Tibial nerve (tissue), 4 donors: ENCODE data around the gene KLLN. TPM values are rescaled to one million over a fixed set of nuclear protein-coding genes. Genes with fewer than 3 reads are reported as not detected.
"Not testable (repeated sequence)": the region's sequence is repeated elsewhere in the genome, so short reads cannot be mapped to it uniquely, and the experiment has no call there.

Experiments used
- DNase-seq, 2 donors: peaks; one replicate each; pipeline ENCODE4 v3.0.0-alpha.2; 2019; ENCODE audit warnings: low spot score in 2 of 2
- H3K27ac ChIP-seq, 4 donors: fragments of 200-600 bp; sonication (generic) in 3 of 4; one replicate each; pipeline ENCODE4 v1.5.1; 2017 to 2019; ENCODE audit warnings: mild to moderate bottlenecking in 1 of 4
- H3K27me3 ChIP-seq, 2 donors: fragments of 200-600 bp; sonication (generic) in 1 of 2; one replicate each; pipeline versions ENCODE4 v1.5.1 to v1.6.0; 2017 to 2019
- H3K36me3 ChIP-seq, 3 donors: fragments of 200-600 bp; sonication (generic); one replicate each; pipeline ENCODE4 v1.5.1; 2018 to 2019
- H3K4me1 ChIP-seq, 4 donors: fragments of 200-600 bp; sonication (generic) in 3 of 4; one replicate each; pipeline ENCODE4 v1.5.1; 2017 to 2019
- H3K4me3 ChIP-seq, 4 donors: fragments of 200-600 bp; sonication (generic) in 3 of 4; one replicate each; pipeline ENCODE4 v1.5.1; 2017 to 2019; ENCODE audit warnings: mild to moderate bottlenecking in 1 of 4, moderate library complexity in 1 of 4
- H3K9me3 ChIP-seq, 4 donors: fragments of 200-600 bp; sonication (generic) in 3 of 4; one replicate each; pipeline ENCODE4 v1.5.1; 2017 to 2019
- EP300 ChIP-seq, 2 donors: sonication (generic); formaldehyde crosslinking; IDR thresholded peaks; one replicate each; pipeline ENCODE4 v1.6.1; 2017; ENCODE audit warnings: antibody characterized with exemption in 2 of 2, mild to moderate bottlenecking in 1 of 2
- POLR2A ChIP-seq, 2 donors: fragments of 450-650 bp; IDR thresholded peaks; one replicate each; pipeline ENCODE4 v1.6.1; 2017; ENCODE audit warnings: antibody characterized with exemption in 2 of 2, mild to moderate bottlenecking in 2 of 2, moderate library complexity in 2 of 2
- WGBS, 2 donors: methylation state at CpG; one replicate each; pipeline ENCODE4 v1.1.5; 2018; 5-methylcytosine and 5-hydroxymethylcytosine counted together
- total RNA-seq, 4 donors: library from RNA; depleted of rRNA; stranded (reverse); fragments of >200 nt; gene quantifications; one replicate each; pipeline ENCODE4 v1.1.0, GENCODE V29; 2016
- TF ChIP-seq, protein P1 (sequence below), 5 experiments: fragments of 200-600 bp in 3 of 5; fragments of 450-650 bp in 2 of 5; sonication (generic) in 3 of 5; IDR thresholded peaks; one replicate each; pipeline ENCODE4 v1.5.1; 2016 to 2019; ENCODE audit warnings: antibody characterized with exemption in 5 of 5, mild to moderate bottlenecking in 3 of 5, moderate library complexity in 2 of 5

KLLN gene
- total RNA-seq, 4 donors from 2014 or later = 0.78 to 2.2 (median 1.3) TPM

DNA sequence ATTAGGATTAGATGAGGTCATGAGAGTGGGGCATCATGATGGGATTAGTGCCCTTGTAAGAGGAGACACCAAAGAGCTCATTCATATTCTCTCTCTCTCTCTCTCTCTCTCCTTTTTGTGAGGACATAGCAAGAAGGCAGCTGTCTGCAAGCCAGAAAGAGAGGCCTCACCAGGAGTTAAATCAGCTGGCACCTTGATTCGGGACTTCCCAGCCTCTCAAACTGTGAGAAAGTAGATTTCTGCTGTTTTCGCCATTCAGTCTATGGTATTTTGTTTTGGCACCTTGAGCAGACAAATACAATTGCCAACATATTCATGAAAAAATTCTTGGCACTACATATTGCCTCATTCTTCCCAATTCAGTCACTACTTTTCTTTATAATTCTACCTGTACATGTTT, 24.7 kb downstream of the KLLN start:
- Histone ChIP-seq H3K36me3 (no peaks in the 10 kb centered on the region), H3K27ac (no peak overlapping the region), H3K27me3 (no peaks in the 10 kb centered on the region), H3K4me1 (no peaks in the 10 kb centered on the region), H3K4me3 (no peak overlapping the region), H3K9me3 (no peaks in the 10 kb centered on the region)
- no peak for DNase-seq
- TF ChIP-seq, protein P1, sequence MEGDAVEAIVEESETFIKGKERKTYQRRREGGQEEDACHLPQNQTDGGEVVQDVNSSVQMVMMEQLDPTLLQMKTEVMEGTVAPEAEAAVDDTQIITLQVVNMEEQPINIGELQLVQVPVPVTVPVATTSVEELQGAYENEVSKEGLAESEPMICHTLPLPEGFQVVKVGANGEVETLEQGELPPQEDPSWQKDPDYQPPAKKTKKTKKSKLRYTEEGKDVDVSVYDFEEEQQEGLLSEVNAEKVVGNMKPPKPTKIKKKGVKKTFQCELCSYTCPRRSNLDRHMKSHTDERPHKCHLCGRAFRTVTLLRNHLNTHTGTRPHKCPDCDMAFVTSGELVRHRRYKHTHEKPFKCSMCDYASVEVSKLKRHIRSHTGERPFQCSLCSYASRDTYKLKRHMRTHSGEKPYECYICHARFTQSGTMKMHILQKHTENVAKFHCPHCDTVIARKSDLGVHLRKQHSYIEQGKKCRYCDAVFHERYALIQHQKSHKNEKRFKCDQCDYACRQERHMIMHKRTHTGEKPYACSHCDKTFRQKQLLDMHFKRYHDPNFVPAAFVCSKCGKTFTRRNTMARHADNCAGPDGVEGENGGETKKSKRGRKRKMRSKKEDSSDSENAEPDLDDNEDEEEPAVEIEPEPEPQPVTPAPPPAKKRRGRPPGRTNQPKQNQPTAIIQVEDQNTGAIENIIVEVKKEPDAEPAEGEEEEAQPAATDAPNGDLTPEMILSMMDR (IDR thresholded peaks at IDR 0.05) = no peak
- no peak for TF ChIP-seq POLR2A (IDR thresholded peaks at IDR 0.05)
- WGBS, 2 donors = 87 to 92% methylated on average over 2 of the region's 2 CpGs

DNA sequence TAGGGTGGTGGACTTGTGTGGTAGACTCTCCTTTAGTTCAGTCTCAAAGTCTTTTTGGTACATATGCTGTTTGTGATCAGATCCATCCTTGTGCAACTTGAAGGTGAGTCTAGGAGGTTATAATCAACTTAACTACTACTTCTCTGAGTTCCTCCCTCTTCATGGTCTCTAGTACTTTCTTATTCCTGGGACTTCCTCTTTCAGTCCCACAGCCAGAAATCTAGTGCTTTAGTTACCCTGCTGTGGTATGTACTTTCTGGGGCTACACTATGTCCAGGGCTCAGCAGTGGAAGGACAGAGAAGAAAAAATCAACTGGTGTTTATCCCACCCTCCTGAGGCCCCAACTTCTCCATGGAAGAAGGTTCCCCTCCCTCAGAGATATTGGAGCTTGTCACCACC, 25.9 kb downstream of the KLLN start:
- no peak for DNase-seq
- Histone ChIP-seq H3K9me3 (no peaks in the 10 kb centered on the region), H3K27ac (no peak overlapping the region), H3K4me3 (no peak overlapping the region), H3K4me1 (no peaks in the 10 kb centered on the region), H3K36me3 (no peaks in the 10 kb centered on the region), H3K27me3 (no peaks in the 10 kb centered on the region)
- no peak for TF ChIP-seq POLR2A (IDR thresholded peaks at IDR 0.05)
- TF ChIP-seq, protein P1 (IDR thresholded peaks at IDR 0.05) = no peak
- no peak for TF ChIP-seq EP300 (IDR thresholded peaks at IDR 0.05)

DNA sequence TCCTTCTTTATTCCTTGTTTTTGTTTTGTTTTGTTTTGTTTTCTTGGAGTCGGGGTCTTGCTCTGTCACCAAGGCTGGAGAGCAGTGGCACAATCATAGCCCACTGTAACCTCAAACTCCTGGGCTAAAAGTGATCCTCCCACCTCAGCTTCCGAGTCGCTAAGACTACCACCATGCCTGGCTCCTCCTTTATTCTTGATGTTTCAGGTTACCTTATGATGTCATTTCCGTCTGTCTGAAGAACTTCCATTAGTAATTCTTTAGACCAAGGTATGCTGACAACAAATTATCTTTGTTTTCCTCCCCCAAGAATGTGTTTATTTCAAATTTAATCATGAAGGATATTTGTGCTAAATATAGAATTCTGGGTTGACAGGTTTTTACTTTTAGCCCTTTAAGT, 27.2 kb downstream of the KLLN start:
- Histone ChIP-seq H3K4me1 (no peaks in the 10 kb centered on the region), H3K9me3 (no peaks in the 10 kb centered on the region), H3K36me3 (no peaks in the 10 kb centered on the region), H3K27ac (no peak overlapping the region), H3K4me3 (no peak overlapping the region), H3K27me3 (no peaks in the 10 kb centered on the region)
- DNase-seq = no peak
- WGBS, 2 donors = 92 to 96% methylated on average over 4 of the region's 4 CpGs
- TF ChIP-seq, protein P1 (IDR thresholded peaks at IDR 0.05) = no peak
- TF ChIP-seq EP300 (IDR thresholded peaks at IDR 0.05) (no peak), POLR2A (IDR thresholded peaks at IDR 0.05) (no peak)

DNA sequence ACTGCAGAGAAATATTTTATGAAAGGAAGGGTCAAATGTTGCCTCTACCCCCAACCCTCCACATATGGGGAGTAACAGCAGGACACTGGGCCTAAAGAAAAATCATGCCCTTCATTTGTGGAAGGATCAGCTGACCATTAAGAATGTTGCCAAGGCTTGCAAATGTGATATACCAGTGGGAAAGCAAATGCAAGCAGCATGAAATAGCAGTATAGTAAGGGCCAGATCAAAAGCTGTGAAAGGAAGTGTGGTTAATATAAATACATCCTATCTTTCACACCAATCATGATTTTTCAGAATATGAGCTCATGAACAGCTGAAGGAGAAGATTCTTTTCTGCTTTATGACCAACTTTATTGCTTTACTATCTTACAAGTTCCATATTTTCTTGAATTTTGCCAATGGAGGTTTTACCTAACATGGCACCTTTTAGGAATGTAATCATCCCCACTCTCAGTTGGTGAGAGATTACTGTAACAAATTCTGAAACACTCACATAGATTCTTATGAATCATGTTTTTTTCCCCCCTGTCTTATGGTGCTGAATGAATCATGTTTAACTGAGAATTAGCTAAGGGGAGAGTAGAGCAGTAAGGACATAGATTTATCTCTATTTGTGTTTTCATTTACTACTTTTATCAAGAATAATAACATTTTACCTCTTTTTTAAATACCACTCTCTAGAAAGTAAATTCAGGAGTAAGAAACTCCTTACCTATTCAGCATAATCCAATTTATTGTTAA, 33.2 kb downstream of the KLLN start:
- no peaks in the 10 kb centered on the region for H3K4me1 ChIP-seq
- H3K4me3 ChIP-seq = no peak overlapping the region
- TF ChIP-seq, protein P1 (IDR thresholded peaks at IDR 0.05) = no peak
- no peaks in the 10 kb centered on the region for H3K9me3 ChIP-seq
- no peaks in the 10 kb centered on the region for H3K36me3 ChIP-seq
- DNase-seq = no peak
- H3K27ac ChIP-seq = no peak overlapping the region
- no peaks in the 10 kb centered on the region for H3K27me3 ChIP-seq

DNA sequence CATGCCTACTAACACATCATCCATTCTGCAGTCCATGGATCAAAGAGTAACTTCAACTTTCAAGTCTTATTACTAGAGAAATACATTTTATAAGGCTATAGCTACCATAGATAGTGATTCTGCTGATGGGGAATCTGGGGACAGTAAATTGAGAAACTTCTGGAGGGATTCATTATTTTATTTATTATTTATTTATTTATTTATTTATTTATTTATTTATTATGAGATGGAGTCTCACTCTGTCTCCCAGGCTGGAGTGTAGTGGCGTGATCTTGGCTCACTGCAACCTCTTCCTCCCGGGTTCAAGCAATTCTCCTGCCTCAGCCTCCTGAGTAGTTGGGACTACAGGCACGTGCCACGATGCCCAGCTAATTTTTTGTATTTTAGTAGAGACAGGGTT, 34.3 kb downstream of the KLLN start:
- not testable (repeated sequence) for H3K36me3 ChIP-seq, H3K4me1 ChIP-seq, H3K27me3 ChIP-seq, H3K4me3 ChIP-seq, H3K27ac ChIP-seq, DNase-seq, H3K9me3 ChIP-seq
- 94 to 98% methylated on average over 4 of the region's 4 CpGs for WGBS, 2 donors

DNA sequence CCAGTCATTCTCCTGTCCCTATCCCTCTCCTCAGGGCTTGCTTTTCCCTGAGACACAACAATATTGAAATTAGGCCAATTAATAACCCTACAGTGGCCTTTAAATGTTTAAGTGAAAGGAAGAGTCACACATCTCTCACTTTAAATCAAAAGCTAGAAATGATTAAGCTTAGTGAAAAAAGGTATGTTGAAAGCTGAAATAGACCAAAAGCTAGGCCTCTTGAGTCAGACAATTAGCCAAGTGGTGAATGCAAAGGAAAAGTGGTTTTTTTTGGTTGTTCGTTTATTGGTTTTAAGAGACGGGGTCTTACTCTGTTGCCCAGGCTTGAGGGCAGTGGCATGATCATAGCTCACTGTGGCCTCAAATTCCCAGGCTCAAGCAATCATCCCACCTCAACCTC, 35.7 kb downstream of the KLLN start:
- Histone ChIP-seq H3K4me3 (no peak overlapping the region), H3K4me1 (no peaks in the 10 kb centered on the region), H3K9me3 (no peaks in the 10 kb centered on the region), H3K36me3 (no peaks in the 10 kb centered on the region), H3K27ac (no peak overlapping the region), H3K27me3 (no peaks in the 10 kb centered on the region)
- 89 to 96% methylated on average over 2 of the region's 2 CpGs for WGBS, 2 donors
- no peak for TF ChIP-seq EP300 (IDR thresholded peaks at IDR 0.05)
- TF ChIP-seq, protein P1 (IDR thresholded peaks at IDR 0.05) = no peak
- no peak for TF ChIP-seq POLR2A (IDR thresholded peaks at IDR 0.05)
- DNase-seq = no peak
